Renal cortical epithelial cell (primary cell): ENCODE results near the gene SUMO4. TPM values are rescaled to one million over a fixed set of nuclear protein-coding genes. Genes with fewer than 3 reads are reported as not detected.

Source experiments
- DNase-seq: peaks from one replicate; pipeline ENCODE4 v3.0.0-alpha.2; 2011; ENCODE audit warnings: low read depth
- total RNA-seq: library from RNA; depleted of rRNA; stranded (reverse); fragments of >200 nt; gene quantifications from 2 replicates; pipeline ENCODE4 v1.2.3, GENCODE V29; 2014

Gene SUMO4
- total RNA-seq = 3.2 TPM in 1 of 2 replicates, not detected in the other

GRCh38 chr6:149400050-149400449 is at the start of gene SUMO4:
TSS of gene SUMO4 (plus strand) at chr6:149400262. CDS start at chr6:149400392, 130 bp downstream.
- no peak for DNase-seq

- DNase-seq = no peak
Observed at GRCh38 chr6:149354009-149354408, 46.1 kb upstream of the SUMO4 start.

- no peak for DNase-seq
Observed at GRCh38 chr6:149356081-149356750, 43.8 kb upstream of the SUMO4 start.

- DNase-seq = no peak
Observed at GRCh38 chr6:149357726-149358538, 42.1 kb upstream of the SUMO4 start.

- no peak for DNase-seq
Observed at GRCh38 chr6:149359440-149359839, 40.6 kb upstream of the SUMO4 start.

- DNase-seq = no peak
Observed at GRCh38 chr6:149360536-149360935, 39.5 kb upstream of the SUMO4 start.

GRCh38 chr6:149362289-149362688 is 37.8 kb upstream of the SUMO4 start:
- no peak for DNase-seq

- DNase-seq = peak; percentile 70
Observed at GRCh38 chr6:149363154-149363553, 36.9 kb upstream of the SUMO4 start.

- DNase-seq = no peak
Observed at GRCh38 chr6:149364557-149364956, 35.5 kb upstream of the SUMO4 start.

- DNase-seq = no peak
Observed at GRCh38 chr6:149365197-149365596, 34.9 kb upstream of the SUMO4 start.

- no peak for DNase-seq
Observed at GRCh38 chr6:149366267-149366921, 33.7 kb upstream of the SUMO4 start.

- DNase-seq = no peak
Observed at GRCh38 chr6:149368065-149368464, 32.0 kb upstream of the SUMO4 start.

- DNase-seq = no peak
Observed at GRCh38 chr6:149371154-149371553, 28.9 kb upstream of the SUMO4 start.

GRCh38 chr6:149372062-149372461 is 28.0 kb upstream of the SUMO4 start:
- DNase-seq = no peak

GRCh38 chr6:149373511-149373910 is 26.6 kb upstream of the SUMO4 start:
- no peak for DNase-seq

GRCh38 chr6:149379977-149380376 is 20.1 kb upstream of the SUMO4 start:
- no peak for DNase-seq

GRCh38 chr6:149380523-149380922 is 19.5 kb upstream of the SUMO4 start:
- no peak for DNase-seq

GRCh38 chr6:149383371-149383770 is 16.7 kb upstream of the SUMO4 start:
- DNase-seq = no peak

- no peak for DNase-seq
Observed at GRCh38 chr6:149384464-149384863, 15.6 kb upstream of the SUMO4 start.

- DNase-seq = no peak
Observed at GRCh38 chr6:149385998-149386646, 13.9 kb upstream of the SUMO4 start.

GRCh38 chr6:149387779-149388512 is 12.1 kb upstream of the SUMO4 start:
- DNase-seq = no peak
